H9 (cell line): ENCODE data around the gene PRKAG2. TPM values are rescaled to one million over a fixed set of nuclear protein-coding genes. Genes with fewer than 3 reads are reported as not detected.

ENCODE experiments used
- DNase-seq: peaks from one replicate; pipeline ENCODE4 v3.0.0-alpha.2; 2017
- H2AFZ ChIP-seq: one replicate; pipeline ENCODE4 v1.6.1; 2013; ENCODE audit warnings: mild to moderate bottlenecking, low read length, control low read depth, moderate library complexity
- H2AK5ac ChIP-seq: 2 replicates; pipeline ENCODE4 v1.6.1; 2013; ENCODE audit warnings: low read length, control low read depth, mixed read lengths; ENCODE audit not compliant: insufficient read length
- H2BK120ac ChIP-seq: one replicate; pipeline ENCODE4 v1.6.1; 2013; ENCODE audit warnings: low read depth, mild to moderate bottlenecking, low read length, control low read depth, inconsistent platforms; ENCODE audit not compliant: poor library complexity, severe bottlenecking
- H2BK12ac ChIP-seq: 2 replicates; pipeline ENCODE4 v1.6.1; 2013; ENCODE audit warnings: low read length, control low read depth, mixed read lengths, low read depth; ENCODE audit not compliant: insufficient read length
- H2BK15ac ChIP-seq: 2 replicates; pipeline ENCODE4 v1.6.1; 2013; ENCODE audit warnings: low read depth, low read length, control low read depth
- H2BK20ac ChIP-seq: one replicate; pipeline ENCODE4 v1.6.1; 2013; ENCODE audit warnings: low read depth, mild to moderate bottlenecking, low read length, control low read depth, inconsistent platforms; ENCODE audit not compliant: poor library complexity, severe bottlenecking
- H2BK5ac ChIP-seq: 2 replicates; pipeline ENCODE4 v1.6.1; 2013; ENCODE audit warnings: low read length, control low read depth, mixed read lengths; ENCODE audit not compliant: insufficient read length
- H3K14ac ChIP-seq: 2 replicates; pipeline ENCODE4 v1.6.1; 2013; ENCODE audit warnings: low read length, control low read depth; ENCODE audit not compliant: insufficient read depth
- H3K18ac ChIP-seq: 2 replicates; pipeline ENCODE4 v1.6.1; 2013; ENCODE audit warnings: low read depth, mild to moderate bottlenecking, mixed read lengths, low read length, control low read depth; ENCODE audit not compliant: insufficient read length
- H3K23ac ChIP-seq: 2 replicates; pipeline ENCODE4 v1.6.1; 2013; ENCODE audit warnings: low read length, control low read depth, mixed read lengths, low read depth; ENCODE audit not compliant: insufficient read length
- H3K23me2 ChIP-seq: 2 replicates; pipeline ENCODE4 v1.6.1; 2013; ENCODE audit warnings: low read depth, mild to moderate bottlenecking, mixed read lengths, low read length, control low read depth; ENCODE audit not compliant: insufficient read length, poor library complexity, severe bottlenecking
- H3K27ac ChIP-seq: 2 replicates; pipeline ENCODE4 v1.5.1; 2013; ENCODE audit warnings: low read length, control low read depth, mixed read lengths, low read depth; ENCODE audit not compliant: insufficient read length
- H3K27me3 ChIP-seq: 2 replicates; pipeline ENCODE4 v1.6.1; 2013; ENCODE audit warnings: low read length, control low read depth, inconsistent platforms; ENCODE audit not compliant: insufficient read depth
- H3K4ac ChIP-seq: 2 replicates; pipeline ENCODE4 v1.6.1; 2013; ENCODE audit warnings: low read depth, mild to moderate bottlenecking, control low read depth, inconsistent platforms, low read length, moderate library complexity
- H3K4me1 ChIP-seq: 2 replicates; pipeline ENCODE4 v1.6.1; 2013; ENCODE audit warnings: low read length, control low read depth, inconsistent platforms; ENCODE audit not compliant: insufficient read depth
- H3K4me2 ChIP-seq: 2 replicates; pipeline ENCODE4 v1.6.1; 2013; ENCODE audit warnings: low read length, control low read depth, mixed read lengths; ENCODE audit not compliant: insufficient read length, insufficient read depth
- H3K56ac ChIP-seq: 2 replicates; pipeline ENCODE4 v1.6.1; 2013; ENCODE audit warnings: low read depth, mild to moderate bottlenecking, mixed read lengths, low read length, control low read depth; ENCODE audit not compliant: insufficient read length
- H3K79me1 ChIP-seq: 2 replicates; pipeline ENCODE4 v1.6.1; 2013; ENCODE audit warnings: low read depth, mild to moderate bottlenecking, moderate library complexity, low read length, control low read depth, inconsistent platforms; ENCODE audit not compliant: insufficient read depth, poor library complexity, severe bottlenecking
- H3K79me2 ChIP-seq: 2 replicates; pipeline ENCODE4 v1.6.1; 2013; ENCODE audit warnings: low read length, control low read depth, inconsistent platforms; ENCODE audit not compliant: insufficient read depth
- H3K9ac ChIP-seq: 2 replicates; pipeline ENCODE4 v1.6.1; 2013; ENCODE audit warnings: low read length, control low read depth, mixed read lengths; ENCODE audit not compliant: insufficient read length; ENCODE audit errors: extremely low read depth
- H3K9me3 ChIP-seq: one replicate; pipeline ENCODE4 v1.6.1; 2013; ENCODE audit warnings: low read depth, low read length, inconsistent platforms; ENCODE audit not compliant: control insufficient read depth
- H3T11ph ChIP-seq: one replicate; pipeline ENCODE4 v1.6.1; 2013; ENCODE audit warnings: mild to moderate bottlenecking, low read length, control low read depth, inconsistent platforms
- H4K20me1 ChIP-seq: one replicate; pipeline ENCODE4 v1.6.1; 2013; ENCODE audit not compliant: control insufficient read depth, insufficient read length, insufficient read depth
- H4K5ac ChIP-seq: 2 replicates; pipeline ENCODE4 v1.6.1; 2013; ENCODE audit warnings: low read depth, mild to moderate bottlenecking, mixed read lengths, low read length, control low read depth; ENCODE audit not compliant: insufficient read length
- H4K8ac ChIP-seq: replicated peaks from 2 replicates; pipeline ENCODE4 v1.6.1; 2013; ENCODE audit warnings: low read length, control low read depth, mixed read lengths, low read depth; ENCODE audit not compliant: insufficient read length
- H4K91ac ChIP-seq: 2 replicates; pipeline ENCODE4 v1.6.1; 2013; ENCODE audit warnings: low read depth, mild to moderate bottlenecking, moderate library complexity, mixed read lengths, low read length, control low read depth; ENCODE audit not compliant: insufficient read length
- H3K27ac Mint-ChIP-seq, 3 experiments: 2 replicates in 2 of 3; 3 replicates in 1 of 3; pipeline ENCODE4 v1.8.0; 2020 to 2021; ENCODE audit warnings: mixed read lengths in 3 of 3, mild to moderate bottlenecking in 1 of 3, moderate library complexity in 1 of 3
- H3K27me3 Mint-ChIP-seq: 2 replicates; pipeline ENCODE4 v1.8.0; 2021; ENCODE audit warnings: low read depth, mild to moderate bottlenecking, moderate library complexity, mixed read lengths
- H3K36me3 Mint-ChIP-seq, 3 experiments: 2 replicates in 2 of 3; 3 replicates in 1 of 3; pipeline ENCODE4 v1.8.0; 2020 to 2021; ENCODE audit warnings: low read depth in 3 of 3, mixed read lengths in 3 of 3; ENCODE audit not compliant: insufficient read depth in 1 of 3
- H3K4me1 Mint-ChIP-seq, 2 experiments: 2 replicates each; pipeline ENCODE4 v1.8.0; 2020; ENCODE audit warnings: mixed read lengths in 2 of 2
- H3K4me3 Mint-ChIP-seq, 2 experiments: 2 replicates in 1 of 2; 3 replicates in 1 of 2; pipeline ENCODE4 v1.8.0; 2020 to 2021; ENCODE audit warnings: mild to moderate bottlenecking in 2 of 2, mixed read lengths in 2 of 2, moderate library complexity in 1 of 2
- H3K9me3 Mint-ChIP-seq, 2 experiments: 2 replicates in 1 of 2; 3 replicates in 1 of 2; pipeline ENCODE4 v1.8.0; 2020; ENCODE audit warnings: mild to moderate bottlenecking in 2 of 2, mixed read lengths in 2 of 2, moderate library complexity in 1 of 2
- WGBS: extraction: QIAGEN DNeasy Blood & Tissue Kit; methylation state at CpG from one replicate; pipeline ENCODE4 v1.1.7; 2013; ENCODE audit warnings: missing lambda C conversion rate, low lambda C conversion rate, mixed read lengths; ENCODE audit not compliant: insufficient read length; ENCODE audit errors: extremely low coverage; 5-methylcytosine and 5-hydroxymethylcytosine counted together
- total RNA-seq: library from RNA; stranded (reverse); gene quantifications from 2 replicates; pipeline ENCODE4 v1.2.1, GENCODE V29; 2021
- TF ChIP-seq, protein P1 (sequence below): fragments of 200-600 bp; sonication (generic); conservative IDR thresholded peaks from 3 replicates; pipeline ENCODE4 v1.8.0; 2021; ENCODE audit warnings: antibody characterized with exemption, mild to moderate bottlenecking

The PRKAG2 gene
- total RNA-seq, 1 experiment from 2014 or later, result 11.8 TPM

GRCh38 chr7:151894111-151895007 is 17.4 kb upstream of the PRKAG2 start:
- H3K23ac ChIP-seq, result no peak overlapping the region
- peaks cover 37% of the 10 kb centered on the region for H3K27me3 Mint-ChIP-seq
- no peaks in the 10 kb centered on the region for H4K20me1 ChIP-seq
- H3K4me1 ChIP-seq, result no peaks in the 10 kb centered on the region
- H3K23me2 ChIP-seq, result no peaks in the 10 kb centered on the region
- no peak overlapping the region for H2AFZ ChIP-seq
- no peak overlapping the region for H2BK5ac ChIP-seq
- H3K27me3 ChIP-seq, result no peaks in the 10 kb centered on the region
- no peak overlapping the region for H3K9ac ChIP-seq
- no peak overlapping the region for H3K4ac ChIP-seq
- TF ChIP-seq, protein P1, sequence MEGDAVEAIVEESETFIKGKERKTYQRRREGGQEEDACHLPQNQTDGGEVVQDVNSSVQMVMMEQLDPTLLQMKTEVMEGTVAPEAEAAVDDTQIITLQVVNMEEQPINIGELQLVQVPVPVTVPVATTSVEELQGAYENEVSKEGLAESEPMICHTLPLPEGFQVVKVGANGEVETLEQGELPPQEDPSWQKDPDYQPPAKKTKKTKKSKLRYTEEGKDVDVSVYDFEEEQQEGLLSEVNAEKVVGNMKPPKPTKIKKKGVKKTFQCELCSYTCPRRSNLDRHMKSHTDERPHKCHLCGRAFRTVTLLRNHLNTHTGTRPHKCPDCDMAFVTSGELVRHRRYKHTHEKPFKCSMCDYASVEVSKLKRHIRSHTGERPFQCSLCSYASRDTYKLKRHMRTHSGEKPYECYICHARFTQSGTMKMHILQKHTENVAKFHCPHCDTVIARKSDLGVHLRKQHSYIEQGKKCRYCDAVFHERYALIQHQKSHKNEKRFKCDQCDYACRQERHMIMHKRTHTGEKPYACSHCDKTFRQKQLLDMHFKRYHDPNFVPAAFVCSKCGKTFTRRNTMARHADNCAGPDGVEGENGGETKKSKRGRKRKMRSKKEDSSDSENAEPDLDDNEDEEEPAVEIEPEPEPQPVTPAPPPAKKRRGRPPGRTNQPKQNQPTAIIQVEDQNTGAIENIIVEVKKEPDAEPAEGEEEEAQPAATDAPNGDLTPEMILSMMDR, result no peak
- peaks cover 0 to 1% of the 10 kb centered on the region in 2 experiments; a peak in 1 of 5 replicates for H3K9me3 Mint-ChIP-seq
- no peak overlapping the region for H3K56ac ChIP-seq
- no peak overlapping the region for H4K91ac ChIP-seq
- H3K27ac Mint-ChIP-seq, result no peak overlapping the region
- H3K9me3 ChIP-seq, result no peaks in the 10 kb centered on the region
- no peaks in the 10 kb centered on the region for H3K79me1 ChIP-seq
- no peak overlapping the region for H2BK12ac ChIP-seq
- no peak overlapping the region for H3K4me2 ChIP-seq
- no peak overlapping the region for H4K5ac ChIP-seq
- no peaks in the 10 kb centered on the region for H3K79me2 ChIP-seq
- H3K36me3 Mint-ChIP-seq, result no peaks in the 10 kb centered on the region
- no peak overlapping the region for H2BK120ac ChIP-seq
- H3K14ac ChIP-seq, result no peak overlapping the region
- H2AK5ac ChIP-seq, result no peak overlapping the region
- H3T11ph ChIP-seq, result no peak overlapping the region
- H3K4me3 Mint-ChIP-seq, result no peak overlapping the region
- no peak overlapping the region for H3K27ac ChIP-seq
- peaks cover 26 to 41% of the 10 kb centered on the region in 2 experiments for H3K4me1 Mint-ChIP-seq
- no peak overlapping the region for H3K18ac ChIP-seq
- no peak overlapping the region for H2BK20ac ChIP-seq
- DNase-seq, result no peak
- 100% methylated on average over 6 of the region's 40 CpGs for WGBS
- H4K8ac ChIP-seq, result no peak overlapping the region
- H2BK15ac ChIP-seq, result no peak overlapping the region
